Keratinocyte (primary cell): ENCODE measurements around the gene TBC1D16. TPM values are rescaled to one million over a fixed set of nuclear protein-coding genes. Genes with fewer than 3 reads are reported as not detected.

Experiments used
- DNase-seq: peaks from one replicate; pipeline ENCODE4 v3.0.0-alpha.2; 2011; ENCODE audit warnings: low read depth, missing footprints, low spot score
- FAIRE-seq: peaks from 2 replicates; lab custom pipeline; 2011; peaks lifted over from hg19 to GRCh38; lab: Jason Lieb, UNC
- H2AFZ ChIP-seq: 2 replicates; pipeline ENCODE4 v1.6.0; 2012; ENCODE audit warnings: low read length, control low read depth, inconsistent platforms; ENCODE audit not compliant: control insufficient read depth
- H3K27ac ChIP-seq: 2 replicates; pipeline ENCODE4 v1.5.1; 2011; ENCODE audit warnings: low read length; ENCODE audit not compliant: control insufficient read depth, insufficient read depth
- H3K27me3 ChIP-seq: 3 replicates; pipeline ENCODE4 v1.6.0; 2011; ENCODE audit warnings: low read length; ENCODE audit not compliant: control insufficient read depth, insufficient read depth; ENCODE audit errors: extremely low read depth
- H3K36me3 ChIP-seq, 2 experiments: 2 replicates in 1 of 2; 3 replicates in 1 of 2; pipeline ENCODE4 v1.5.1; 2011; ENCODE audit warnings: low read length in 2 of 2, mild to moderate bottlenecking in 1 of 2; ENCODE audit not compliant: control insufficient read depth in 2 of 2, insufficient read depth in 2 of 2; ENCODE audit errors: extremely low read depth in 1 of 2
- H3K4me1 ChIP-seq: 3 replicates; pipeline ENCODE4 v1.5.1; 2011; ENCODE audit warnings: low read length; ENCODE audit not compliant: control insufficient read depth, insufficient read depth; ENCODE audit errors: extremely low read depth
- H3K4me2 ChIP-seq: 3 replicates; pipeline ENCODE4 v1.6.0; 2011; ENCODE audit warnings: low read depth, low read length; ENCODE audit not compliant: control insufficient read depth, insufficient read depth; ENCODE audit errors: extremely low read depth
- H3K4me3 ChIP-seq, 3 experiments: fragments of 200-600 bp in 1 of 3; sonication (generic) in 1 of 3; 2 replicates in 2 of 3; 3 replicates in 1 of 3; pipeline ENCODE4 v1.5.1; 2011 to 2016; ENCODE audit warnings: low read length in 3 of 3, mild to moderate bottlenecking in 3 of 3, control low read depth in 2 of 3, inconsistent platforms in 1 of 3, low read depth in 1 of 3, mixed read lengths in 1 of 3, mixed run types in 1 of 3, moderate library complexity in 1 of 3; ENCODE audit not compliant: control insufficient read depth in 2 of 3, insufficient read depth in 2 of 3; ENCODE audit errors: extremely low read depth in 1 of 3
- H3K79me2 ChIP-seq: 2 replicates; pipeline ENCODE4 v1.6.0; 2012; ENCODE audit warnings: low read length; ENCODE audit not compliant: control insufficient read depth, insufficient read depth
- H3K9ac ChIP-seq: 3 replicates; pipeline ENCODE4 v1.6.0; 2011; ENCODE audit warnings: low read length; ENCODE audit not compliant: control insufficient read depth, insufficient read depth; ENCODE audit errors: extremely low read depth
- H3K9me1 ChIP-seq: 3 replicates; pipeline ENCODE4 v1.6.0; 2011; ENCODE audit warnings: low read length; ENCODE audit not compliant: control insufficient read depth, insufficient read depth; ENCODE audit errors: extremely low read depth
- H3K9me3 ChIP-seq: 2 replicates; pipeline ENCODE4 v1.5.1; 2012; ENCODE audit warnings: low read depth, low read length; ENCODE audit not compliant: control insufficient read depth
- H4K20me1 ChIP-seq: 3 replicates; pipeline ENCODE4 v1.6.0; 2011; ENCODE audit warnings: low read length; ENCODE audit not compliant: control insufficient read depth, insufficient read depth; ENCODE audit errors: extremely low read depth
- EZH2 ChIP-seq: IDR thresholded peaks from one replicate; pipeline ENCODE4 v1.6.1; 2012; ENCODE audit warnings: inconsistent platforms, mild to moderate bottlenecking, low read length, moderate library complexity
- dilution Hi-C: fragments of 300-500 bp; cut with MboI; formaldehyde crosslinking; loops from one replicate; pipeline ENCODE4 v1.7.0; 2020; ENCODE audit warnings: low sequenced_read_pairs; ENCODE audit not compliant: extremely low pct_ligation_motif_present
- polyA plus RNA-seq, 5 experiments: library from polyadenylated mRNA; depleted of rRNA in 3 of 5; stranded (reverse) in 3 of 5; stranded (forward) in 1 of 5; unstranded in 1 of 5; fragments of >200 nt; gene quantifications; 1 replicate in 1 of 5; 2 replicates in 3 of 5; 3 replicates in 1 of 5; pipeline versions ENCODE4 v1.2.1 to v1.2.3, GENCODE V29; 2011 to 2012; ENCODE audit warnings: missing spikeins in 2 of 5, low read depth in 1 of 5, low replicate concordance in 1 of 5
- TF ChIP-seq, protein P1 (sequence below), 3 experiments: IDR thresholded peaks in 1 of 3; conservative IDR thresholded peaks in 1 of 3; optimal IDR thresholded peaks in 1 of 3; 2 replicates in 2 of 3; 3 replicates in 1 of 3; pipeline versions ENCODE3 to v1.5.1; 2011; ENCODE audit warnings: low read length in 3 of 3, mild to moderate bottlenecking in 3 of 3, moderate library complexity in 2 of 3, control low read depth in 1 of 3, inconsistent platforms in 1 of 3; ENCODE audit not compliant: insufficient read depth in 2 of 3; ENCODE audit errors: extremely low read depth in 1 of 3

TBC1D16 gene
- polyA plus RNA-seq, 1 donor (not counting 4 experiments of a cell fraction or from before 2014, with no cell fraction given) = 8.6 TPM

DNA sequence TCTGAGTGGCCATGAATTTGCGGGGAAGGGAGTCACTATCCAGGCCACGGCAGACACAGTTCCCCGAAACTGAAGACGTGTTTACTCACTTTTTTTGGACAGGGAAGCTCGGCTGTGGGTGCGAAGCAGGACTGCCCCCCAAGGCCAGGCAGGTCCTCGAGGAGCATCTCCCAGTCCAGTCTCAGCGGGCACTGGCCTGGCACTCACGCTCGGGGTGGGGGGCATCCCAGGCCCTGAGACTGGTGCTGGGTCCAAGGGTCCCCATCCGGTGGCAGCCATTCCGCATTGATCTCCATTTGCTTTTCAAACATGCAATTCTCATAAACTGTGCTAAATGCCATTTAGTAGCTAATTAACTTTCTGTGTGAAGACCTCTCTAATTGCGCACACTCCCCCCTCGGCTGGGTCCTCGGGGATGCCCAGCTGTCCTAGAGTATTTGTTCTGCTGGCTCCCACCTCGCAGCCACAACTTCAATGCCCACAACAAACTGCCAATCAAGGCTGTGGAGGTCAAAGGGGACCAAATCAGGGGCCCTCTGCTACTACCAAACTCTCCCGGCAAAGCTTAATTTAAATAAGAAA lies 50.2 kb downstream of the TBC1D16 start:
- no peak for DNase-seq
- H3K27me3 ChIP-seq = no peaks in the 10 kb centered on the region
- dilution Hi-C loops = no loop called here
- no peak for FAIRE-seq
- H3K9me3 ChIP-seq = no peaks in the 10 kb centered on the region
- H3K4me3 ChIP-seq = no peak overlapping the region
- no peak overlapping the region for H3K9ac ChIP-seq
- H3K79me2 ChIP-seq = no peaks in the 10 kb centered on the region
- no peak overlapping the region for H2AFZ ChIP-seq
- H3K4me2 ChIP-seq = no peak overlapping the region
- TF ChIP-seq EZH2 = no peak
- TF ChIP-seq, protein P1, sequence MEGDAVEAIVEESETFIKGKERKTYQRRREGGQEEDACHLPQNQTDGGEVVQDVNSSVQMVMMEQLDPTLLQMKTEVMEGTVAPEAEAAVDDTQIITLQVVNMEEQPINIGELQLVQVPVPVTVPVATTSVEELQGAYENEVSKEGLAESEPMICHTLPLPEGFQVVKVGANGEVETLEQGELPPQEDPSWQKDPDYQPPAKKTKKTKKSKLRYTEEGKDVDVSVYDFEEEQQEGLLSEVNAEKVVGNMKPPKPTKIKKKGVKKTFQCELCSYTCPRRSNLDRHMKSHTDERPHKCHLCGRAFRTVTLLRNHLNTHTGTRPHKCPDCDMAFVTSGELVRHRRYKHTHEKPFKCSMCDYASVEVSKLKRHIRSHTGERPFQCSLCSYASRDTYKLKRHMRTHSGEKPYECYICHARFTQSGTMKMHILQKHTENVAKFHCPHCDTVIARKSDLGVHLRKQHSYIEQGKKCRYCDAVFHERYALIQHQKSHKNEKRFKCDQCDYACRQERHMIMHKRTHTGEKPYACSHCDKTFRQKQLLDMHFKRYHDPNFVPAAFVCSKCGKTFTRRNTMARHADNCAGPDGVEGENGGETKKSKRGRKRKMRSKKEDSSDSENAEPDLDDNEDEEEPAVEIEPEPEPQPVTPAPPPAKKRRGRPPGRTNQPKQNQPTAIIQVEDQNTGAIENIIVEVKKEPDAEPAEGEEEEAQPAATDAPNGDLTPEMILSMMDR (optimal IDR thresholded peaks at IDR 0.05 in 1 of 3, IDR thresholded peaks at IDR 0.05 in 1 of 3, conservative IDR thresholded peaks at IDR 0.05 in 1 of 3; ENCODE audit: extremely low read depth in 1 of 3, insufficient read depth in 2 of 3, low read length in 3 of 3) = no peak
- no peak overlapping the region for H3K27ac ChIP-seq
- H3K36me3 ChIP-seq = no peaks in the 10 kb centered on the region
- peaks cover 6% of the 10 kb centered on the region for H4K20me1 ChIP-seq
- H3K9me1 ChIP-seq = no peaks in the 10 kb centered on the region
- no peaks in the 10 kb centered on the region for H3K4me1 ChIP-seq

DNA sequence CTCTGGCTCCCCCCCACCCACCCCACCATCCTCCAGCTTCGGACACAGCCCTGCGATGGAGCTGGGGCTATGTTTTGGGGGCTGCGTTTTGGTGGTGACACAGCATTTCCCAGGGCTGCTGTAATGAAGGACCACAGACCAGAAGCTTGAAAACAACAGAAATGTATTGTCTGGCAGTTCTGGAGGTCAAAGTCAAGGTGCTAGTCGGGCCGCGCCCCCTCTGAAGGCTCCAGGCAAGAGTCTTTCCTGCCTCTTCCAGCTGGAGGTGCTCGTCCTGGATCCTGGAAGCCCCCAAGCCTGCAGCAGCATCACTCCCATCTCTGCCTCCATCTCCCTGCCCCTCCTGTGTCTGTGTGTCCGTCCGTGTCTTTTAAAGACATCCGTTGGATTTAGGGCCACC lies 50.8 kb downstream of the TBC1D16 start:
- no peaks in the 10 kb centered on the region for H3K9me1 ChIP-seq
- no peak for TF ChIP-seq EZH2
- TF ChIP-seq, protein P1 (optimal IDR thresholded peaks at IDR 0.05 in 1 of 3, IDR thresholded peaks at IDR 0.05 in 1 of 3, conservative IDR thresholded peaks at IDR 0.05 in 1 of 3; ENCODE audit: extremely low read depth in 1 of 3, insufficient read depth in 2 of 3, low read length in 3 of 3) = no peak
- no peaks in the 10 kb centered on the region for H3K9me3 ChIP-seq
- no peaks in the 10 kb centered on the region for H3K79me2 ChIP-seq
- FAIRE-seq (no peak), DNase-seq (no peak)
- H3K9ac ChIP-seq = no peak overlapping the region
- no peak overlapping the region for H2AFZ ChIP-seq
- peaks cover 8% of the 10 kb centered on the region for H4K20me1 ChIP-seq
- H3K4me2 ChIP-seq = no peak overlapping the region
- no peaks in the 10 kb centered on the region for H3K27me3 ChIP-seq
- dilution Hi-C loops = no loop called here
- H3K27ac ChIP-seq = no peak overlapping the region
- H3K36me3 ChIP-seq = no peaks in the 10 kb centered on the region
- H3K4me1 ChIP-seq = no peaks in the 10 kb centered on the region
- no peak overlapping the region for H3K4me3 ChIP-seq
